A204.1 (cell line): ENCODE results near the gene PLA2R1.
"Not testable (repeated sequence)": the region's sequence is repeated elsewhere in the genome, so short reads cannot be mapped to it uniquely, and the experiment has no call there.

Experiments used
- FAIRE-seq: peaks from 2 replicates; lab custom pipeline; 2012; peaks lifted over from hg19 to GRCh38; lab: Jason Lieb, UNC

The PLA2R1 gene

DNA sequence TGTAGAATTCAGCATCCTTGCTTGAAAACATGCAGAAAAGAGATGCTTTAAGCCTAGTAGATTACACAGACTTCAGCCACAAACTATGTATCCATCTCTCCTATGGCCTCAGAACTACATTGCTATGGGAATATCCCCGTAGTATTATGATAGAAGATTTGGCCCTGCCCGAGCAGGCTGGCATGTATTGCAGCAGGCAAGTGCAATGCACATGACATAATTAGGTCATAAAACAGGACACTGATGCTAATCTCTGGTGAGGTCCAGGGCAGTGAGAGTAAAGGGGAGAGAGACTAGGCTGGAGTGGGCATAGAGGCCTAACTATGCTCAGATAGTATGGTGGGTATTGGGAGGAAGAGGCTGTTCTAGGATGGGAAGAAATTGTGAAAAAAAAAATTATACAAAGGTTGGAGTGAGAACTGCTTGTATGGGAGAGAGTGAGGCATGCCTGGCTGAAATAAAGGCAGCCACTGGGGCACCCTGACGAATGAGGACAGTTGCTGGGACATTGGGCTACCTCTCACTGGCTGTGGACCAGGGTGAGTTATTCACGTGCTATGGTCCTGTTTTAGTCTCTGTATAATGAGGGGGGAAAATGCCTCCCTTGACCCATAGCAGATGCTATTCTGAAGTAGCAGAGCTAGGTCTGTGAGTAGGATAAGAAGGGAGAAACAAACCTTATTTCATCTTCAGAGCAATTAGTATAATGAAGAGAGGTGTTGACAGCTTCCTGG, 1.6 kb upstream of the PLA2R1 start:
- no peak for FAIRE-seq

- no peak for FAIRE-seq
Observed at GRCh38 chr2:160063271-160063670, 856 bp upstream of the PLA2R1 start.

- FAIRE-seq: no peak
Observed at GRCh38 chr2:160061944-160062291, 497 bp downstream of the PLA2R1 start.

DNA sequence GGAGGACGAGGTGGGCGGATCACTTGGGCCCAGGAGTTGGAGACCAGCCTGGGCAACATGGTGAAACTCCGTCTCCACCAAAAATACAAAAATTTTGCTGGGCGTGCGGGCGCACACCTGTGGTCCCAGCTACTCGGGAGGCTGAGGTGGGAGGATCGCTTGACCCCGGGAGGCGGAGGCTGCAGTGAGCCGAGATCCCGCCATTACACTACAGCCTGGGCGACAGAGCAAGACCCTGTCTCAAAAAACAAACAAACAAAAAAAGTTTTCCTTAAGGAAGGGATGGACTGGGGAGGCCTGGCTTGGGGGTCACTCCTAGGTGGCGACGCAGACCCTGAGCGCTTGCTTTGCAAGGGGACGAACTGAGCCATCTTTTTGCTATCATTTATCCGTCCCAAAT, 882 bp downstream of the PLA2R1 start:
- FAIRE-seq: no peak

DNA sequence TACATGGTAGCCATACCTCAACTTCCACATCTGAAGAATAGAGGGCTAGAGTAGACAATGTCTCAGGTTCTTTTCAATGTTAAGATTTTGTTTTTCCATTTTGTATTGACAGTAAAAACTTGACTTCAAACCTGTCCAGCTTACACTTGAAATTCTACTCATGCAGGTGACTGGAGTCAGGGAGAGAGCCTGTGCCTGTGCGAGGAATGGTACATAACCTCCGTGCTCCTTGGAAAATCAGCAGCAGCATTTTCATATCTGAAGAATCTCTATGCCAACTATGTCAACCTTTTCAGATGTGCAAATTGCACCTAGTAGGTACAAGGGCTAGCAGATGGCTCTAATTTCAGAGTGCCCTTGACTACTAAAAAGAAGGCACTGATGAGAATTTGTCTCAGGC, 2.1 kb downstream of the PLA2R1 start:
- FAIRE-seq: no peak

DNA sequence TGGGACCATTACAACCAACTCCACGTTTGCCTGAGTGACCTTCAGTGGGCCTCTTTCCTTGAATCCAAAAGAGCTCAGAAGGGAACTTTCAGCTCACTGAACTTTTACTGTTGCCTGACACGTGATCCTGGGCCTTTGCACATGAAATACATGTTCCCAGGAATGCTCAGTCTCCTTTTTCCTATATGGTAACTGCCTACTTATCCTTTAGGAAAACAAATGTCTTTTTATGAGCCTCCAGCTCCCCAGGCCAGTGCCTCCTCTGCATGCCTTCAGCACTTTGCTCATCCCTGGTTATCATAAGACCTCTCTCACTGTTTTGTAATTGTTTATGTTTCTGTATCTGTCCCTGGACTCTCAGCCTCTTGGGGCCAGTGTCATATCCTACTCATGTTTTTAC, 5.1 kb downstream of the PLA2R1 start:
- no peak for FAIRE-seq

DNA sequence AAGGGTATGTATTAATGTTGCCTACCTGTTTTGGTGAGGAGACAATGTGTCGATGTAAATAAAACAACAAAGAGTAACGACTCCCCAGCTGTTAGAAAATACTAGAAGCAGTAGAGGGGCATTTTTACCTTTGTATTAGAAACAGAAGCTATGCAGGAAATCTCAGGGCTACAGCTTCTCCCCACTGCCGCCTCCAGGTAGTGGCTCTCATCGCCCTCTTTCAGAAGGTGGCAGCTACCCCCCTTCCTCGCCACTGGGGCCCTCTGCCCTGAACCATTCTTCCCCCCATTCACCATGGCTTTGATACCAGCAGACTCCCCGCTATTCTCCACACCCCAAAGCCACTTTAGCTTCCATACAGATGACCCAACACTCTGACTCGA, 6.7 kb downstream of the PLA2R1 start:
- FAIRE-seq: no peak

DNA sequence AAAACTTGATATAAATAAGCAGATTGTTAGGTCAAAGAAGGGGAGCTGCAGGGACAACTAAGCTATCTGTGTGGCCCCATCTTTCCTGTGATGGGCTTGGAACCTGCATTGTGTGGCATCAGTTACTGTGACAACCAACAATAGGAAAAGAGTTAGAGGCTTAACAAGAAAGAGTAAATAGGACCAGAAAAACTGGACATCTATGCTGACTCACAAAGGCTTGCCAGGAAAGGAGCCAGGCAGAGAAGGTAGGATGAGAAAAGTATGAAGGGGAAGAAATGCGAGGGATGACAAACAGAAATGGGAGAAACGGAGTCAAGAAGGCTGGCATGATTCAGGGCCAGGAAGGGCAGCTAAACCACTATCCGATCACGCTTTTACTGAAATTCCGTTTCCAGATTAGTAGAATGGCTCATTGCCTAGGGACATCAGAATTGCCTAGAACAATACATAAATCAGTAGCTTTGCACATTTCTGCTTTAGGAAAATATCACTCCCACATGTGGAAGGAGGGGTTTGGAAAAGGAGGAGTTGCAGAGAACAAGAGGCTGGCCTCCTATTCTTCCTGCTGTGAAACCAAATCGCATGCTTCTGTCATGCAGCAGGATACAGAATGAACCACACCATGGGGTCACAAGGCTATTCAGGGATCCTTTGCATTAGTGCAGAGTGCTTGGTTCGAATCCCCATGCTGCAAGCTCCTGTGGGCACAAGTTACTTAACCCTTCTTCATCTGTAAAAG, 7.3 kb downstream of the PLA2R1 start:
- no peak for FAIRE-seq

DNA sequence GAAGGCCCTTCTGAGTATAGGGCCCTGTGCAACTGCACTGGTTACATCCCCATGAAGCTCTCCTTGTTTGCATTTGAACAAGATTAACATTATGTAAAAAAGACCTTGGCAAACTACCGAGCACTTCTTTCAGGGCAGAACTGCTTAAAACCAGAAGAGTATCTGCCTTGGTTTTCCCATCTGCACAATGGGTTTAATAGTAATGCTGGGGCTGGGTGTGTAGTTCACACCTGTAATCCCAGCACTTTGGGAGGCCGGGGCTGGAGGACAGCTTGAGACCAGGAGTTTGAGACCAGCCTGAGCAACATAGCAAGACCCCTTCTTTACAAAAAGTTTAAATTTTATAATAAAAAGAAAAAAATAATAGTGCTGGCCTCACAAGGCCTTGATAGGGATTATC, 8.5 kb downstream of the PLA2R1 start:
- FAIRE-seq: no peak

DNA sequence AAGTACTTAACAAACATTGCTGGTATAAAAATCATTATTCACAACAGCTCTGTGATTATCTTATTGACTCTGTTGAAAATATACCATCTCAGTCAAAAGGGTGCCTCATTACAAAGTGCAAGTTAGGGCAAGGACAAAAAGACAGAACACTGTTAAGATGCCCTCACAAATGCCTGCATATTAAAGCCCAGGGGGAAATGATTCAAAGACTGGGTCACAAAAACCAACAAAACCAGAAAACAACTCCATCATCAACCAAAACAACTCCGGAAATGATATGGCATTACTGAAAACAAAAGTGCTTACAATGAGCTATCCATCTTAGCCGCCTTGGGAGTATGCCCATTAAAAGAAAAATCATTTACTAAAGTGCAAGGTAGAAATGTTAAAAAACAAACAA, 9.9 kb downstream of the PLA2R1 start:
- FAIRE-seq: no peak

DNA sequence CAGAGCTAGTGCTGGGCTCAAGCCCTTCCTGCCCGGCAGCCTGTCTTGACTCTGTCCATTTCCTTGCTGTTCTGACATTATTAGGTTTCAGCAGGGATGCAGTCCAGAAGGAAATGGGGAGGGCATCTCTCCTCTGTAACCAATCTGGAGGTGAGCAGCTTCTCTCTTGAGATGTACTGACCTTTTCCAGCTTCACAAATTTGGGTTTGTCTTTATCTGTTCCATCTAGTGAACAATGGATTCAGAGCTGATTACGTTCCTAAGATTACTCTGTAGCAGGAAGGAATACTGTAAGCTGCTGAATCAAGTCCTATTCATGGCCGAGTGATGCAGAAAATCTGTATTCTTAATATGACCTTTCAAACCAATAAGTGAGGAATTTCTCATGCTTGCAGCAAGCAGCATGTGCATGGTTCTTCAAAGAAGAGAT, 11.0 kb downstream of the PLA2R1 start:
- no peak for FAIRE-seq

- FAIRE-seq: no peak
Observed at GRCh38 chr2:160050147-160050546, 12.3 kb downstream of the PLA2R1 start.

DNA sequence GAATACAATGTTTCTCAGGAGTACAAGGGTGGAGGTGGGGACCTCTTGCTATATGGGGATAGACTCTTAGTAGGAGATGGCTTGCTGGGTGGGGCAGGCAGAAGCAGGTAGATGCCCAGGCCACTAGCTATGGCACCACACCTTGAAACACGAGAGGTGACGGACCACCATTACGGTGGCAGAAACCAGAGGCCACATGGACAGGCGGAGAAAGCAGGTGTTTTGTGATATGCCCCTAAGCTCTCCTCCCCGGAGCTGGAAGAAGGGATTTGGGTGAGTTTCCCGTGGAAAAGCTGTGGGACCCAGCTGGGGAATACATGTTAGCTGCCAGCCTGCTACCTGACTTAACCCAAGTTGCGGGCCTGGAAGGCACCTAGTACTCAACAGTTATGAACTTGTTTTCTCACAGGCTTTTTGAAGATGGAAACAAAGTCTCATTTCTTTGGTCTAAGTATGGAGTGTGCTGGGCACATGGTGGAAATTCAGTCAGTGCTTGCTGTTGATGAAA, 16.7 kb downstream of the PLA2R1 start:
- no peak for FAIRE-seq

GRCh38 chr2:160044728-160045127, 17.7 kb downstream of the PLA2R1 start:
- FAIRE-seq: no peak

- no peak for FAIRE-seq
Observed at GRCh38 chr2:160043265-160043664, 19.1 kb downstream of the PLA2R1 start.

DNA sequence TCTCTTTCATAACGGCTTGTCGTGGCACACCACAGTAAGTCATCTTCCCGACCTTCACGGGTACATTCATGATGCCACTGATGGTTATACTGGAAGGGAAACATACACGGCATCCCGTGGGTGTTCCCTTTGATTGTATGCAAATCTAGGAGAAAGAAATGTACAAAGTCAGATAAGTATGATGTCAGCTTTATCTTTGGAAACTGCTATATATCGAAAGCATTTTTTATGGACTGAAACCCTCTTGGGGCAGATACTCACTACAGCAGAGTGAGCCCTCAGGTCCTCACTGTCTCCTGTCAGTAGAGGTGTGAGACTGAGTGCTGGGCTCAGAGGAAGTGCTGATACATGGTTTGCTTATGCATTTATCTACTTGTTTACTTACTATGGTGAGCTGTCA, 20.4 kb downstream of the PLA2R1 start:
- no peak for FAIRE-seq

DNA sequence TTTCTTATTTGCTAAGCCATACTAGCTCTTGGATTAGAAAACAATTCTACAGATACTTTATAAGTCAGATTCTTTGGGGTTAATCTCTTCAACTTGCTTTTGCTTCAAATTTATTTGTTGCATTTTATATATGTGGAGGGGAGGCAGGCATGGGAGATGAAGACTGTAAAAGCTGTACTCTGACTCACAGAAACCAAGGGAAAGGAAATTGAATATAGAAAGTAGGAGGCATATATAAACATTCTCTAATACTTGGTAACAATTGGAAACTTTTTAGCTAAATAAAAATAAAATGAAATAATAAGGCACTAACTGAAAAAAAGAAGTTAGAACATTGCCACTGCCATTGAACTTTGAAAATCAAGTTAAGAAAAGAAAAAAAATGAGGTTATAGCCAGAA, 21.3 kb downstream of the PLA2R1 start:
- no peak for FAIRE-seq

DNA sequence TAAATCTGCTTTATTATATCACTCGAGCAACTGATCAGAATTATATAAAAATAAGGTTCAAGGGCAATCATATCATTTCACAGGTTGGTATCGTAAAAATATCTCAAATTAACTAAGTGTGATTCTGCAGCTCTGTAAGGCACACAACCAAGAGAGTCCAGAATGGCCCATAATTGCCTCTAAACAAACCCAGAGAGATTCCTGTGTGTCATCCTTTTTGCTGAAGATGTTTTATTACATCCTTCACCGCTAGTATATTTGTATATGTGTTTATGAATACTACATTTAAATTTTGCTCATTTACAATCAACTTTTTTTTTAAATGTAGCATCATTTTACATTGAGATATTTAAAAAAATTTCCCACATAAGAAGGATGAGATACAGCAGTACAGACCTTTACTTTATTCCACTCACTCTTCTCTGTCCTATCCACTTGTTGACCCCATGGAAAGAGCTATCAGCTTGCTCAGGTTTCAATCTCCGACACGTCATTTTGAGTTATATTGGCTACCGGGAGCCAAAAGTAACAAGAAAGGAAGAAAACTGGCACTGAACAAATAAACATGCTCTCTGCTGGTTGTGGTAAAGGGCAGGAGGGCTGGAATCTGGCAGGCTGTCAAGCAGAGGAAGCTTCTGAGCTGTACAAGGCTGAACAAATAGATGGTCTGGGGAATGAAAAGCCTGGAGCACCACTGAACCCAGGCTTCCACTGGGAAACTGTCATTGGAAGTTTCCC, 23.1 kb downstream of the PLA2R1 start:
- no peak for FAIRE-seq

GRCh38 chr2:160038662-160039061, 23.8 kb downstream of the PLA2R1 start:
- FAIRE-seq: not testable (repeated sequence)

DNA sequence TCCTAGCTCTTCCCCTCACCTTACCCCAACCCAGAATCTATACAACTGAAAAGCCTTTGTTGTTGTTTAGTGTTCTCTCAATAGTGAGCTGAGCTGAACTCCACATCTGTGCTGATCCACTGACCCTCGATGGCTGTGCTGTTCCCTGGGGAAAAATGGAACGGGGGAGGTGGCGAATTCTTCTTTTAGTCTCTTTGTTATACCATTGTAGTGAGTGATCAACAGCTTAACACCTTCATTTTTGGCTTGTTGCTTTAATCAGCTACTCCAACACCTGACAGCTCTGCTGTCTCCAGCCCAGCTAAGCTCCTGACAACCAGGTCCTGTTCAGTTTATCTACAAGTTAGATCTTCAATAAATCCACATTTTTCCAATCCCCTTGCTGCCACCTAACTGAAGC, 25.7 kb downstream of the PLA2R1 start:
- no peak for FAIRE-seq

- no peak for FAIRE-seq
Observed at GRCh38 chr2:160035125-160035524, 27.3 kb downstream of the PLA2R1 start.

DNA sequence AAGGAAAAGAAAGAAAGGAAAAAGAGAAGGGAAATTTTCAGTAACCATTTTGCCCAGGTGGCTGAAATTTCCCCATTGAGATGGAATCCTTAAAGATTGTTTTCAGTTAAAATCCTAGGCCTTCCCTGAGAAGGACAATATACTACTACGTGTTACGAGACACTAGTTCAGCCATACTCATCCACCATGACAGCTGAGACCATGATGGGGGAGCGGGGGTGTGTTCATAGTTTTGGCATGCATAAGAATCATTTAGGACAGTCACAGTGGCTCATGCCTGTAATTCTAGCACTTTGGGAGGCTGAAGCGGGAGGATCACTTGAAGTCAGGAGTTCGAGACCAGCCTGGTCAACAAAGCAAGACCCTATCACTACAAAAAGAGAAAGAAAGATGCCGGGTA, 28.0 kb downstream of the PLA2R1 start:
- no peak for FAIRE-seq

DNA sequence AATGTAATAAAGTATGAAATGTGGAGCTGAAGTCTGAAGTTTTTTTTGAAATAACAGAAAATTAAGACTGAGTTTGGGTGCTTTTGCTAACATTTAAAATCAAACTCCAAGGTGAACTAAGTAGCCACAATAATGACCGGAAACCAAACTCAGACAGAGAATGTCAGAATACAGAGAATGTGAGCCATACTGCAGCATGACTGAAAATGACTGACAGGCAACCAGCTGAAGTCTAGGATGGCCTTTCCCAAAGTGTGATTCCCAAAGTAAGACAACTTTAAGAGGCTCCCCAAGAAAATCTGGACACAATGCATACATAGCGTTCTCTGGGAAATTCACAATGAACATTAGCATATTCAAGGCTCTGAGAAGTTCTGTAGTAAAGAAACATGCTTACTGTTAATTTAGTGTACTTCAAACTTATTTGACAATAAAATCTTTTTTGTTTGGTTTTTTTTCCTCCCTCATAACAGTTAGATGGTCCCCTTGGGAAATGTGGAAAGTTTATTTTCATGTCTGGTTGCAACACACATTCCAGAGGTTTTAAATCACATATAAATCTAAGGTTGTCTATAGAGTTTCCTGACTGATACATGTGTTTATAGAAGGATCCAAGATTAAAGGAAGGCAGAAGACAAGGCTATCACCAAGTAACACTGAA, 28.6 kb downstream of the PLA2R1 start:
- no peak for FAIRE-seq
